Spinal cord (tissue), 10 donors: ENCODE results near the gene MALT1. TPM values are rescaled to one million over a fixed set of nuclear protein-coding genes. Genes with fewer than 3 reads are reported as not detected.

Experiments
- DNase-seq, 6 donors: peaks; one replicate each; pipeline versions ENCODE4 v3.0.0 to v3.0.0-alpha.2; 2013 to 2015; ENCODE audit warnings: low spot score in 6 of 6, low read depth in 4 of 6
- H3K27ac ChIP-seq: one replicate; pipeline ENCODE4 v1.5.1; 2013; ENCODE audit warnings: low read depth, low read length, control low read depth
- H3K27me3 ChIP-seq: one replicate; pipeline ENCODE4 v1.6.1; 2013; ENCODE audit warnings: low read length; ENCODE audit not compliant: control insufficient read depth, insufficient read depth
- H3K36me3 ChIP-seq: one replicate; pipeline ENCODE4 v1.6.1; 2013; ENCODE audit warnings: low read length; ENCODE audit not compliant: control insufficient read depth, insufficient read depth
- H3K4me1 ChIP-seq: one replicate; pipeline ENCODE4 v1.6.1; 2013; ENCODE audit warnings: low read length; ENCODE audit not compliant: control insufficient read depth, insufficient read depth
- H3K4me3 ChIP-seq: one replicate; pipeline ENCODE4 v1.5.1; 2013; ENCODE audit warnings: low read depth, low read length, control low read depth
- H3K9me3 ChIP-seq: one replicate; pipeline ENCODE4 v1.6.1; 2013; ENCODE audit warnings: low read length; ENCODE audit not compliant: control insufficient read depth, insufficient read depth
- WGBS: methylation state at CpG from one replicate; pipeline ENCODE4 v1.1.5; 2013; ENCODE audit warnings: missing lambda C conversion rate; ENCODE audit not compliant: insufficient coverage; 5-methylcytosine and 5-hydroxymethylcytosine counted together
- polyA plus RNA-seq, 2 donors: library from polyadenylated mRNA; unstranded; fragments of 120-200 nt; gene quantifications; one replicate each; pipeline ENCODE4 v1.2.1, GENCODE V29; 2013; ENCODE audit not compliant: insufficient read length in 2 of 2
- total RNA-seq, 2 donors: library from RNA; depleted of rRNA in 1 of 2; stranded (reverse); fragments of 120-200 nt in 1 of 2; fragments of >200 nt in 1 of 2; gene quantifications; one replicate each; pipeline versions ENCODE4 v1.2.3 to v1.2.4, GENCODE V29; 2013 to 2014
- donor health status: healthy.

MALT1 gene
- total and polyA plus RNA-seq, 4 donors = 17.1 to 32.0 (median 23.3) TPM

DNA sequence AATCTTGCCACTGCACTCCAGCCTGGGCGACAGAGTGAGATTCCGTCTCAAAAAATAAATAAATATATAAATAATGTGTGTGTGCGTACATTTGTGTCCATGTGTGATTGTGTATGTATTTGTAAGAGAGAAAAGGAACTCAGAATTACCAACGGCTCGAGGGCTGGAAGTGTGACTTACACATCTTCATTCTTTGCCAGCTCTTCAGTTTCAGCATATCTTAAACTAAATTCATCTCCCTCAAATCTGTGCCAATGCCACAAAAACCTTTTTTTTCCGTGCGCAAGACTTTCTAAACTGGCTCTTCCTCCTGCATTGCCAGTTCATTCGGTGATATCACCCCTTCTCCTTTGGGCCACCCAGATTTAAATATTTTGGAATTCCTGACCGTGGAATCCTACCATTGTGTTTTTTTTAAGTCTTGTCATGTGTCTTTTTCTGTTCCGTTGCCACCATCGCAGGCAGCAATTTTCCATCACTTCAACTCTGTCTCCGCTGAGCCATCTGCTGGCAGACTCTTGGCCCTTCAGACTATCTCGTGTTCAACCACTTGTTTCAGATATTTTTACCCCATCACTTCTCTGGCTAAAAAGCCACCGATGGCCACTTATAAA, 116.4 kb downstream of the MALT1 start:
- Histone ChIP-seq H3K27me3 (no peaks in the 10 kb centered on the region), H3K4me1 (peaks cover 31% of the 10 kb centered on the region), H3K4me3 (no peak overlapping the region), H3K27ac (no peak overlapping the region), H3K9me3 (no peaks in the 10 kb centered on the region), H3K36me3 (no peaks in the 10 kb centered on the region)
- 83% methylated on average over 7 of the region's 14 CpGs for WGBS
- DNase-seq = peak in 1 of 6 donors; percentile 79

DNA sequence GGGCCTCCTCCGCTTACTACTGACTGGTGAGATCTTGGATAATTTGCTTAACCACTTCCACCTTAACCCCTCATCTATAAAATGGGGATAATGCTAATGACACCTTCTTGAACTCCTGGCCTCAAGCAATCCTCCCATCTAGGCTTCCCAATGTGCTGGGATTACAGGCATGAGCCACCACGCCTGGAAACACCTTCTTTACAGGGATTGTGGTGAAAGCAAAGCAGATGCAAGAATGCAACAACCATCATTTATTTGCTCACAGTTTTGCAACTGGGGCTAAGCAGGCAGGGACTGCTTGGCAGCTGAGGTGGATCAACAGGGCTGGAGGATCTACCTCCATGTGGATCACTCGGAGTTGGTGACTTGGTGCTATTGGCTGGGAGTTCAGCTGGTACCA, 117.2 kb downstream of the MALT1 start:
- H3K36me3 ChIP-seq = no peaks in the 10 kb centered on the region
- 86% methylated on average over 1 of the region's 3 CpGs for WGBS
- no peak for DNase-seq
- peak overlapping the region; percentile 84 for H3K27ac ChIP-seq
- peaks cover 31% of the 10 kb centered on the region for H3K4me1 ChIP-seq
- H3K9me3 ChIP-seq = no peaks in the 10 kb centered on the region
- no peaks in the 10 kb centered on the region for H3K27me3 ChIP-seq
- no peak overlapping the region for H3K4me3 ChIP-seq

DNA sequence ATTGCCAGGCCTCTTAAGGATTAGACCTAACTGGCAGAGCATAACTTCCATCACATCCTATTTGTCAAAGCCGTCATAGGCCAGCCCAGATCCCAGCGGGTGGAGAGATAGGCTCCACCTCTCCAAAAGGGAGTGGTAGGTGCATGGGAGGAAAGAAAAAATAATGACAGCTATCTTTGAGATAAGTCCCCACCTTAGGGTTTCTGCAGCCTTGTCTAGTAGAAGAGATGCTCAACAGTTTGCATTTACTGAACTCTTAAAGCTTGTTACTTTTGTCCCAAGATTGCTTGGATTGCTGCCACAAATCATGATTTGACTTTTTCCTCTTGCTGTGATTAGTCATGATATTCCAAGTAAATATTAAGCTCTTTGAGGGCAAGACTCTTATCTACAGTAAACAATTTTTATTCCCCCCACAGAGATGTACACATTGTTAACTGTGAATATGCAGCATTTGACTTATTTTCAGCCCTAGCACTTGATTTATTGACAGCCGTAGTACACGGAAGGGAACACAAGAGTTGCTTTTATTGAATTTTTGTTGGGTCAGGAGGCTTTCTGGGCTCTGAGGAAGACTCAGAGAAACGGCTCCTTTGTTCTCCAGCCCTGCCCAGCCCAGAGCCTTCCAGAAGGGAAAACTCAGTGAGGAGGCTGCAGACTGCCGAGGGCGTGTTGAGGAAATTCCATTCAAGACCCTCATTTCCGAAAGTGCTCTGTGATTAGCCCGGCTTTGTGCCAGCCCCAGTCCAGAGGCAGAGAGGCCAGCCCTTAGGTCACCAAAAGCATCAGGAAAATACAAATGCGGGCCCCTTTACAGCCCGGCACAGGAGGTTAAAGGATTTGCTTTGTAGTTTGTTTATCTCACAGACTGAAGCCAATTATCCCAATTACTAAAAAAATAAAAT, 118.0 kb downstream of the MALT1 start:
- peaks cover 31% of the 10 kb centered on the region for H3K4me1 ChIP-seq

DNA sequence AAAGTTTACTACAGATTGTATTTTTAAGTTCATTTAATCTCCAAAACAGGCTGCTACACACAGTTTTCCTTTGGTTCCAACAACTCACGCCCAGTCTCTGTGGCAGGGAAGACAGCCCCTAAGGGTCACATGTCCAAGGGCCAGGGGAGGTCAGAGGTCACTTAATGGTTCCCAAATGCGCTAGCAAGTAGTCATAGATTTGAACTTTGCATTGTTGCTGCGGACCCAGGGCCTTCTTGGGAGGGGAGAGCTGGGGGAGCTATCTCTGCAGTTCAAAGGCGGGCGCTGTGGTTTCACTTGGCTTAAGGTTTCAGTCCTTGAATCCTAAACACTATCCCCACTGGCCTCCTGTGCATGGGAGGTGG, 118.6 kb downstream of the MALT1 start:
- H3K27me3 ChIP-seq = no peaks in the 10 kb centered on the region

More for the DNA sequence above, 118.0 kb downstream of the MALT1 start:
- no peaks in the 10 kb centered on the region for H3K9me3 ChIP-seq
- H3K36me3 ChIP-seq = no peaks in the 10 kb centered on the region
- H3K27me3 ChIP-seq = no peaks in the 10 kb centered on the region
- H3K27ac ChIP-seq = peak overlapping the region; percentile 84
- DNase-seq = peak in 2 of 6 donors; percentile 63 to 83
- H3K4me3 ChIP-seq = no peak overlapping the region
- WGBS = 23% methylated on average over 7 of the region's 11 CpGs

DNA sequence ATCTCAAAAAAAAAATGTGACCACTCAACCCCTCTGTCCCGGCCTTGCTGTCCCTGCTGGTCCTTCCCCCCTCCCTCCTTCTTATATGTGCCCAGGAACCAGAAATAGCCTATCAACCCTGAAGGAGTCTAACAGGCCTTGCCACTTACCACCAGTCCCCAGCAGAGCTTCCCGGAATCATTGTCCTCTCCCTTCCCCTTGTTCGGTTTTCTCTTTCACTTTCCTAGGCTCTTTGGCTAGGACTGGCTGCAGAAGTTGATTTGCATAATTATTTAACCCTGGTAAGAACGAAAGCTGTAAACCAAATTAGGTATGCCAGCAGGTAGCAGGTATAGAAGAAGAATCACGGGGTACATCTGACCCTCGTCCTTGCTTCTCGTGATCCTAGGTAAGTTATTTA, 120.8 kb downstream of the MALT1 start:
- H3K4me1 ChIP-seq = peaks cover 18% of the 10 kb centered on the region
- no peaks in the 10 kb centered on the region for H3K36me3 ChIP-seq
- WGBS = 91% methylated on average over 5 of the region's 7 CpGs
- no peak for DNase-seq
- H3K27me3 ChIP-seq = no peaks in the 10 kb centered on the region
- no peaks in the 10 kb centered on the region for H3K9me3 ChIP-seq
- H3K27ac ChIP-seq = no peak overlapping the region
- H3K4me3 ChIP-seq = no peak overlapping the region

More for the DNA sequence above, 118.6 kb downstream of the MALT1 start:
- peak in 1 of 6 donors; percentile 61 for DNase-seq
- WGBS = 57% methylated on average over 2 of the region's 5 CpGs
- Histone ChIP-seq H3K4me1 (peaks cover 25% of the 10 kb centered on the region), H3K4me3 (no peak overlapping the region), H3K9me3 (no peaks in the 10 kb centered on the region), H3K27ac (peak overlapping the region; percentile 84), H3K36me3 (no peaks in the 10 kb centered on the region)

DNA sequence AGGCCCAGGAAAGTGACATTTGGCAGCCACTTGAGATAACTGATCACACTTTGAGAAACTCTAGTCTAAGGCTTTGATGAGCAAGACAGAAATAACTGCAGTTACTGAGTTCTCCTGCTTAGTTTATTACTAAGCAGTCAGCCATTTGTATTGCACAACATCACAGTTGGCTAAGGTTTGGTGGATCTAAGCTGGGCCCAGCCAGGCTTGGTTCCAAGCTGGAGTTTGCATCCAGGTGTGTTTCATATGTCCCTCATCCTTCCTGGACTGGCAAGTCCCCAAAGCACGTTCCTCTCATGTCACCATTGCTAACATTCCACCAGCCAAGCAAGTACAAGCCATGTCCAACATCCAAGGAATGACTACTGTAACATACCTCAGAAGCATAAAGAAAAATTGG, 122.1 kb downstream of the MALT1 start:
- H3K4me1 ChIP-seq = peaks cover 18% of the 10 kb centered on the region
- no peak overlapping the region for H3K4me3 ChIP-seq
- H3K27me3 ChIP-seq = no peaks in the 10 kb centered on the region
- DNase-seq = no peak
- no peaks in the 10 kb centered on the region for H3K9me3 ChIP-seq
- no peaks in the 10 kb centered on the region for H3K36me3 ChIP-seq
- 100% methylated on average over 1 of the region's 1 CpG for WGBS
- H3K27ac ChIP-seq = no peak overlapping the region

DNA sequence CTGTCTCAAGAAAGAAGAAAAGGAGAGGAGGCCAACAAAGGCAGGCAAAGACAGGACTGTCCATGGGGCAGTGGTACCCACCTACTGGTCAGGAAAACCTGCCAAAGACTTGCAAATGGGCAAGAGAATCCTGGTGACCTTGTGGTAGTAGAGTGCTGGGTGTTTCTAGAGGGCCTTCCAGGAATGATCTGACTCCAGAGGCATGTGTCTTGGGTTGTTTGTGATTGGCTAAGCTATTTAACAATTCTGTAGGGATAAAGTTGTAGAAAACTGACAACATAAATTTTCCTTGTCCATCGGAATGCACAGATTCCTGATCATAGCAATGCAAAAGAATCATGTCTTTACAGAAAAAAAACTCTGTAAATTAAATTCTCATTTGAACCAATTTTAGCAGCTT, 125.0 kb downstream of the MALT1 start:
- no peak overlapping the region for H3K27ac ChIP-seq
- H3K36me3 ChIP-seq = no peaks in the 10 kb centered on the region
- H3K4me3 ChIP-seq = no peak overlapping the region
- no peaks in the 10 kb centered on the region for H3K4me1 ChIP-seq
- no peaks in the 10 kb centered on the region for H3K27me3 ChIP-seq
- no CpG with 5 or more reads among the region's 1 CpG for WGBS
- no peaks in the 10 kb centered on the region for H3K9me3 ChIP-seq
- no peak for DNase-seq

DNA sequence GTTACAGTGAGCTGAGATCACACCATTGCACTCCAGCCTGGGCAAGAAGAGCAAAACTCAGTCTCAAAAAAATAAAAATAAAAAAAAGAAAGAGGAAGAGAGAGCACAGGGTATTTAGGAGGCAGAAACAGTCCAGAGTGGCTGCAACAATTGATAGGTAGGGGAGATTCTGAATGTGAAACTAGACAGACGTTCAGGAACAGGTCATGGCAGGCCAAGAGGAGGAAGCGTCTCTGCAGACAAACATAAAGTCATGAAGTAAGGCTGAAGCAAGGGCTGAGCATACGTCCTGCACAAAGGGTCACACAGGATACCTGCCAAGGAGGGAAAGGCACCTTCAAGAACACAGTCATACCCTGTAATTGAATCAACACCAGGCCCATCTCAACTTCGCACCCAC, 129.3 kb downstream of the MALT1 start:
- DNase-seq = no peak
- no peak overlapping the region for H3K4me3 ChIP-seq
- H3K4me1 ChIP-seq = peaks cover 7% of the 10 kb centered on the region
- no peaks in the 10 kb centered on the region for H3K9me3 ChIP-seq
- 63% methylated on average over 1 of the region's 4 CpGs for WGBS
- H3K36me3 ChIP-seq = no peaks in the 10 kb centered on the region
- no peak overlapping the region for H3K27ac ChIP-seq
- no peaks in the 10 kb centered on the region for H3K27me3 ChIP-seq

DNA sequence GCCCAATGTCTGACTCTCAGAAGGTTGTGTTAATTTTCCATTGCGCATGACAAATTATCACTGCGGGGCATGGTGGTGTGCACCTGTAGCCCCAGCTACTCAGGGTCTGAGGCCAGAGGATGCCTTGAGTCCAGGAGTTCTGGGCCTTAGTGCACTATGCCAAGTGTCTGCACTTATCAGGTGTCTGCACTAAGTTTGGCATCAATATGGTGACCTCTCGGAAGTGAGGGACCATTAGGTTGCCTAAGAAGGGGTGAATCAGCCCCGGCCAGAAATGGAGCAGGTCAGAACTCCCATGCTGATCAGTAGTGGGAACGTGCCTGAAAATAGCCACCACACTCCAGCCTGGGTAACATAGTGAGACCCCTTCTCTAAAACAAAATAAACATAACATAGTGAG, 131.7 kb downstream of the MALT1 start:
- WGBS = 72% methylated on average over 4 of the region's 5 CpGs
- Histone ChIP-seq H3K4me1 (peaks cover 7% of the 10 kb centered on the region), H3K36me3 (no peaks in the 10 kb centered on the region), H3K27ac (no peak overlapping the region), H3K27me3 (no peaks in the 10 kb centered on the region), H3K9me3 (no peaks in the 10 kb centered on the region), H3K4me3 (no peak overlapping the region)
- DNase-seq = no peak

DNA sequence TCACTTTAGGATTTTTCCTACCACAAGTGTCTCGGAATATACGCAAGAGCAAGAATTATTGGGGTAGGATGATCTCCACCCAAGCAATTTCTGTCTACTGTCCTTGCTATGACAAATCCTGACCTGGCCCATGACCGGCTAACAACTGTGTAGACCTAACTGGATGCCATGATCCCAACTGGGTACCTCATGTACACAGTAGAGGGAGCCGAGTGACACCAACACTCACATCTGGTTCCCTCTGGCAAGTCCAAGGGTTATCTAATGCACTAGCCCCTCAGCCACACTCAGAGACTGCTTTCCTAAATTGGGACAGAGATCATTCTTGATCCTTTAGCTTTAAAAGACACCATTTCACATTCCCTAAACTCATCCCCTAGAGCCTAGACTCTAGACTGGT, 132.7 kb downstream of the MALT1 start:
- no peaks in the 10 kb centered on the region for H3K9me3 ChIP-seq
- H3K4me1 ChIP-seq = peaks cover 7% of the 10 kb centered on the region
- H3K27me3 ChIP-seq = no peaks in the 10 kb centered on the region
- H3K27ac ChIP-seq = no peak overlapping the region
- 89% methylated on average over 2 of the region's 4 CpGs for WGBS
- H3K4me3 ChIP-seq = no peak overlapping the region
- DNase-seq = no peak
- no peaks in the 10 kb centered on the region for H3K36me3 ChIP-seq
